Stimulated activated CD4-positive, alpha-beta T cell treated with anti-CD3 and anti-CD28 coated beads, TNF-alpha, amount 100 ng/mL, for 24 hours (primary cell): ENCODE data around the gene UBAC2.
"Not testable (repeated sequence)": the region's sequence is repeated elsewhere in the genome, so short reads cannot be mapped to it uniquely, and the experiment has no call there.

Experiments used
- DNase-seq, 3 experiments: peaks; one replicate each; pipeline ENCODE4 v3.0.0-alpha.2; 2020; ENCODE audit warnings: low read depth in 3 of 3

Gene UBAC2

GRCh38 chr13:99378985-99379733, 178.5 kb downstream of the UBAC2 start:
- no peak for DNase-seq

DNA sequence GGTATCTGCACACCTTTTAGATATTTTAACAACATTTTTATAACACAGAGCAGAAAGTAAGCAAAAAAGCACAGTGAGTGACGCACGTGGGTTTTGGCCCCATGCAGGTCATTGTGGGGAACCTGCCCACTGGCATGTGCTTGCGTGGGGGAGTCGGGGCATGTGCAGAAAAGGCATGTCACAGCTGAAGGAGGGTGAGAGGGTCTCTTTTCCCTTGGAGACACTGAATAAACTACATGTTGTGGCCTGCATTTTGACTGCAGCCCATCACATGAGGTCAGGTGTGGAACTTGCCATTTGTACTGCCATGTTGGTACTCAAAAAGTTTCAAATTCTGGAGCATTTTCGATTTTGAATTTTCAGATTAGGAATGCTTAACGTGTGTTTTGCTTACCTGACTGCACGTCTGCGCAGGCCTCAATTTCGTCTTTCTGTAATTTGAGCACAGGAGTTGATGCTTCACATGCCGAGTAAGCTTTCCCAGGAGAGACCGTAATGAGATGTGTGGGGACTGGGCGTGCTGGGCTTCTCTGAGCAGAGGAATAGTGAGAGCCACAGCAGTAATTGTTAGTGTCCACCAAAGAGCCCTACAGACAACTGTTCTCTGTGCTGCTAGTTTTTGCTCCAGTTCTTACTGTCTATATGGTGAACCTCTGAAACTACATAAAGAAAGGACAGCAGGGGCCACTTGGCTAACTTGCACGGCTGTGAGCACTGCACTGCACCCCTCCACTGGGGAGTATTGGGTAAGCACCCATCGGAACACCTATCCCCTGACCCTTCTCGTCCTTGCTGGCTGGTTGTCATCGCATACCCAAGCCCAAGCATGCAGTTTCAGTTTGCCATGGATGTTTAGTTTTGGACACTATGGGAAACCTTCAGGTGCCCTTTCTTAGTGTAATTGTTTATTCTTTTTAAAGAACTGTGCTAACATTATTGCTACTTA, 179.5 kb downstream of the UBAC2 start:
- no peak for DNase-seq

- peak in 2 of 3 experiments; percentile 40 to 73 for DNase-seq
These were observed 180.4 kb downstream of the UBAC2 start for GRCh38 chr13:99380921-99381645.

DNA sequence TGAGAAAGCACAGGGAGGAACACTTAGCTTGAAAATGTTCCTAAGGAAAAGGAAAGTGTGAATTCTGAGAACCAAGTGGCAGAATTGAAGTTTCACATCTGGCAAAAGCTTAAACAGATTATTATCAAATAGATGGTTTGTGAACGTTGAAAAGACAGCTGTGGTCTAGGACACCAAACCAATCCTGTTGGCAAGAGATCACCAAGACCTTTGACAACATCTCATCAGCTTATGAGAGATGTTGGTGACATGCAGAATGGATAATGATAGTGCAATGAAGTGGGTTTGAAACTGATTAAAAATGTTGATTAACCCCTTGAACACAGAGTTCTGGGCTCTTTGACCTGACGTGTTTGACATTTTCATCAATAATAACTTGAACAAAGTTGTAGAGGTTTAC, 181.1 kb downstream of the UBAC2 start:
- DNase-seq = no peak

- no peak for DNase-seq
These were observed 181.9 kb downstream of the UBAC2 start for GRCh38 chr13:99382428-99383133.

DNA sequence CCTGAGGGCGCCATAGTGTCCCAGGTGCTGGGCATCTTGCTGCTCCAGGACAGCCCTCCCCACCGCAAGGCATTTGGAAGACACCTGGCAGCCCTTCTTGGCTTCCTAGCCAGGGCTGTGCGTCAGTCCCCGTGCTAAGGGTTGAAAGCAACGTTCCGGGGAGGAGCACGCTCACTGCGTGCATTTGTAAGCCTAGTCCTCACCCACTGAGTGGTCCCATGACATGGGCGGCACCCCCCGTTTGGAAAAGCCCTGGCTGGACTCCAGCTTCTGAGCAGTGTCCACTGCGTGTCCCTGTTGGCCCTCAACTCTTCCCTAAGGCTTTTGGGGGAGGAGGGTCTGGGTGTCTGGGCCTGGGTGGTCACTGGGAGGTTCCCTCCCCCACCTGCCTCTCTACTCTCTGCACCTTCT, 182.9 kb downstream of the UBAC2 start:
- no peak for DNase-seq

DNA sequence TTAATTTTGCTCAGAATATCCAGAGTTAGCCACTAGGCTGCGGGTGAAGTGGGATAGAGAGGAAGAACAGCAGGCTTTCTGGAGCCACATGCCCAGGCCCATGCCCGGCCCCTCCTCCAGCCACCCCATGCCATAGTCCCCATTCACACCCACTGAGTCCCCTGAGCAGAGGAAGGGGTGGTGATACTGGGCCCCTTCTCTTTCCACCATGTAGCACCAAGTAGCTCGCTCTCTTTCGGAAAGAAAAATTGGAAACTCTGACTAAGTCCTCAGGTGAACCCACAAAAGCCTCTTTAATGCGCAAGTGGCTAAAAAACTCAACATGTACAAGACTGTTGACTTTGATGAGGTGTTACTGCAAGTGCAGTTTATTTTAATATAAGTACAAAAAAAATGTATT, 183.3 kb downstream of the UBAC2 start:
- no peak for DNase-seq

- no peak for DNase-seq
These were observed 183.8 kb downstream of the UBAC2 start for GRCh38 chr13:99384468-99384867.

- DNase-seq = no peak
These were observed 184.5 kb downstream of the UBAC2 start for GRCh38 chr13:99385161-99385560.

- DNase-seq = no peak
These were observed 185.3 kb downstream of the UBAC2 start for GRCh38 chr13:99385940-99386339.

DNA sequence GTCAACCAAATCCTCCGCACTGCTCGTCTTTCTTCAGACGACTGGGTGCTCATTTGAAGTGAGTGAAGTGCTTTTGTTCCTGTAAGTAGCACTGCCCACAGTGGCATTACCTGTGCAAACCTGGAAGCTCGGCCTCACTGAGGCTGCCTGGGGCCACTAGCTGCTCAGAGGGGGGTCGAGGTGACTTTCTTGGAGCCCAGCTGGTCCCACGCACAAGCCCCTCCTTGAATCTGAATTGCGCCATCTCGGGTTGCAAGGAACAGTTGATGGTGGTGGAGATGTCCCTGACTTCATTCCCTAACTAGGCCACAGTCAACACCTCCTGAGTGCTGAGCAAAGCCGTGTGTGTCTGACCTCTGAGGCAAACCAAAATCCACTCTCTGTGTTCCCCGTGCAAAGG, 185.8 kb downstream of the UBAC2 start:
- DNase-seq = no peak

DNA sequence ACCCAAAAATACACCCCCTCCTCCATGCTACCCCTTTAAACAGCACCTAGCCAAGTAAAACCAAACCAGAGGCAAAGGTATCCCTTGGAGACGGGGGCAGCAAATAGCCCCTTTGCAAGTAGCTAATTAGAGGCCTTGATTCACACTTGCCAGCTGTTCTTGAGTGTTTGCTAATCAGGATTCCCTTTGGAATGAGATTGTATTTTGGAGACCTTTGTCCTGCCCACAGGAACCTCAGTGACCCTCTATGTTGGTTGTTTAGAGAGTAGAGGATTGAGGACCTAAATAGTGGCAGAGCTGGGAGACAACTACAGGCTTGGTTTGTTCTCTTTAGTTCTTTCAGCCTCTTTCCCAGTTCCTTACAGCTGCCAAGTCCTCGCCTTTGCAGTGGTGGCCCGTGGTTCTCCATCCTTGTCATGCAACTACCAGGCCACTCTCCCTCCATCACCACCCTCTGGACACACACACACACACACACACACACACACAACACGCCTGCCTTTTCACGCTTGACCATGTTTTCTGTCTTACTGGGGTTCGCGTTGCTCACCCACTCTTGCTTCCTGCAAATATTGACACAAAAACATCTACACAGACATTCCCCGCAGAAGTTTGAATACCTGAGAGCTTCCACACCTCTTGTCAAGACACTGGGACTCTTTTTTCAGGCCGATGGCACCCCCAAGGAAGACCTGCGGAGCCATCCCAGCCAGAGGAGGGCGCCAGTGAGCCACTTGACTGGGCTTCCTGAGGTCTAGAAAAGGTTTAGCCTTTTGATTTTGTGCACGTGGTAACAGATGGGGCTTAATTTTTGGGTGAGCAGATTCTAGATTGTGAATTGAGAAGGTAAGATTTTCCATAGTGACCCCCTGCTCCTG, 186.5 kb downstream of the UBAC2 start:
- peak; percentile 74 to 89 (median 76) for DNase-seq

DNA sequence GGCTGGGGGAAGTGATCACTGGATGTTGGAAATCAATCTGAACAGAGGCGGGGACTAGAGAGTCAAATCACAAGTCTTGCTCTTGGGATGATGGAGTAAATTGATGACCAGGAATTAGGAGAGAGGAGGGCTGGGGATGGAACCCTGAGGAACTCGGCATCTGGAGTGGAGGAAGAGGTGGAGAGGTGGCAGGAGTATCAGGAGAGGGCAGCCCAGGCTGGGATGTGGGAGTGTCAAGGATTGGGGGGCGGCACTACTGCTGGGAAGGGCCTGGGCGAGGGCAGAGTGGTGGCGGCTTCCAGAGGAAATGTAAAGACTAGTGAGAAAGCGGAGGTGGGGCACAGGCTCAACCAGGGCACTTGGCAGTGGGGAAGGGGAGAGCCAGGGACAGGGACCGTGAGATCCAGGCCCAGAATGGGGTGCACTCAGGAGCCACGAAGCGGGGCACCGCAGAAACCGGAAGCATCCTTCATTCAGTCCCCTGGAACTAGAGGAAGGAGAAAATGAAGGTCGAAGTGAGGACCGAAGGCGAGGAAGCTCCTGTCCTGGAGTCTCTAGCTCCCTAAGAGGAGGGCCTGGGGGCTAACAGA, 187.8 kb downstream of the UBAC2 start:
- no peak for DNase-seq

DNA sequence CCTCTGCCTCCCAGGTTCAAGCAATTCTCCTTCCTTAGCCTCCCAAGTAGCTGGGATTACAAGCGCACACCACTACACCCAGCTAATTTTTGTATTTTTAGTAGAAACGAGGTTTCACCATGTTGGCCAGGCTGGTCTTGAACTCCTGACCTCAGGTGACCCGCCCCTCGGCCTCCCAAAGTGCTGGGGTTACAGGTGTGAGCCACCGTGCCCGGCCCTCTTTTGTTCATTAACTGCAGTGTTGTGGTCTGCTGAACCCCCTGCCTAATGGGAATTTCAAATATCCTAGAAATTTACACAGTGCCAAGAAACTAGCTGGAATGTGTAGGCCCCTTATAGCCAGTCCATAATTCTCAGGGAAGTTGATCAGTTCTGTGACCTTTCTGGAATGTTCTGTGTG, 188.4 kb downstream of the UBAC2 start:
- not testable (repeated sequence) for DNase-seq

- DNase-seq = no peak
These were observed 189.1 kb downstream of the UBAC2 start for GRCh38 chr13:99389520-99390304.

DNA sequence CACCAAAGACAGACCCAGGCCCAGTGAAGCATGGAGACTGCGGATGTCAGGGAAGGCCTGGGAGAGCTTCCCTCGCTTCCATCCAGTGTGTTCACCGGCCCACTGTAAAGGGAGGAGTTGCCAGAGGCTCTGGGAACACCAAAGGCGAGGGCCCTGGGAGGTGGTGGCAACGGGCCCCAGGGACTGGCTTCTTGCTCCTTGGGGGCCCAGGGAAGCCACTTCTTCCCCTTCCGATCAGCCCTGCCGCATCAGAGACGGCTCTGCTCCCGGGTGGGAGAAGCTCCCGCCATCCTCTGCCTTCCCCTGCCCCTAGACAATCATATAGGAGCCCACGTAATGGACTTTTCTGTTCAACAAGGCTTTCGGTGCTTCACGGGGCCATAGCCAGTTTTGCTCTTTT, 189.9 kb downstream of the UBAC2 start:
- no peak for DNase-seq

DNA sequence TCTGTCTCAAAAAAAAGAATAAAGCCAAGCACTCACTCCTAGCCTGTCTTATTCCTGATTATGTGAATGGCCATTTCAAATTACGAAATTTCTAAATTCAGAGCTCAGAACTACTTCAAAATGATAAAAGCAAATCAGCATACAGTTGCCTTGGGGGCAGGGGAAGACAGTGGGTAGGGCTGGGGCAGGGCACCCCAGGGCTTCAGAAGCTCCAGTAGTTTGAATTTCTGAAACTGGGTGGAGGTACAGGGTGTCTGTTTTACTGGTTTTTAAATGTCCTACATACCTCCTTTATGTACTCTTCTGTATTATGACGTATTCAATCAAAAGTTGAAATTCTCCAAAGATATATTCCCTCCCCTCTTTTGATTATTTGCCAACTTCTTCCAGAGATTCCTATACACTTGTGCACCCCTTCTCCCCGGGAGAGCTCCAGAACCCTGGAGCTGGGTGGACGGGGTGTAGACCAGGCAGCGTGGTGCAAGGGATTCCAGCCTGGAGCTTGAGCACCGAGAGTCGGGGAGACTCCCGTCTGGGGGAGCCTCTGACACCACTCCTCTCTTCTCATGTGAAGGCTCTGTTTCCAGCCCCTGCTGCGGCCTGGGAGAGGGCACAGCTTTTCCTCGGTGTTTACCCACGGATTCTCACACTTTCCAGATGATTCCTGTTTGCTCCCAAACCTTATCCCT, 191.3 kb downstream of the UBAC2 start:
- DNase-seq = no peak

GRCh38 chr13:99392470-99393135, 191.9 kb downstream of the UBAC2 start:
- DNase-seq = no peak
